Measurements from ENCODE around the gene TBC1D2B.

TBC1D2B gene

GRCh38 chr15:78057803-78058202, 19.7 kb downstream of the TBC1D2B start:
- Histone ChIP-seq H3F3A (ENCODE audit: insufficient read depth) (no peaks in the 10 kb centered on the region), H3K9me2 (replicated peaks; ENCODE audit: insufficient read depth, low read length) (no peaks in the 10 kb centered on the region), H3K9ac (ENCODE audit: low read length) (no peak overlapping the region), H3K27ac (ENCODE audit: low read depth, low read length) (no peak overlapping the region), H3K27me3 (ENCODE audit: low read length) (no peaks in the 10 kb centered on the region), H3K36me3 (ENCODE audit: low read length) (no peaks in the 10 kb centered on the region), H4K20me1 (ENCODE audit: low read depth, low read length) (no peaks in the 10 kb centered on the region; the same call in 1 of the 2 replicates), H3K79me2 (ENCODE audit: insufficient read depth, low read length) (peaks cover 7% of the 10 kb centered on the region; the same call in 1 of the 2 replicates), H3K9me3 (ENCODE audit: insufficient read depth, low read length) (no peaks in the 10 kb centered on the region), H3K4me3 (ENCODE audit: insufficient read depth, low read length, poor library complexity, severe bottlenecking) (no peak overlapping the region), H2AFZ (ENCODE audit: low read depth, low read length, severe bottlenecking) (no peak overlapping the region), H3K4me2 (ENCODE audit: low read depth, low read length, poor library complexity, severe bottlenecking) (no peak overlapping the region)
- TF ChIP-seq CTCF (IDR thresholded peaks at IDR 0.05; ENCODE audit: insufficient read depth, low read length, poor library complexity, severe bottlenecking) (no peak), EZH2phosphoT487 (conservative IDR thresholded peaks at IDR 0.05; ENCODE audit: low read length) (no peak)

GRCh38 chr15:78056714-78057269, 20.7 kb downstream of the TBC1D2B start:
- H3K27ac ChIP-seq (ENCODE audit: low read depth, low read length), result peak overlapping the region; percentile 17
- no peaks in the 10 kb centered on the region for H3K9me3 ChIP-seq (ENCODE audit: insufficient read depth, low read length)
- no peaks in the 10 kb centered on the region for H3K27me3 ChIP-seq (ENCODE audit: low read length)
- no peaks in the 10 kb centered on the region; the same call in 1 of the 2 replicates for H4K20me1 ChIP-seq (ENCODE audit: low read depth, low read length)
- no peak overlapping the region for H3K9ac ChIP-seq (ENCODE audit: low read length)
- H3K79me2 ChIP-seq (ENCODE audit: insufficient read depth, low read length), result peaks cover 7% of the 10 kb centered on the region; the same call in 1 of the 2 replicates
- no peak for TF ChIP-seq EZH2phosphoT487 (conservative IDR thresholded peaks at IDR 0.05; ENCODE audit: low read length)
- TF ChIP-seq CTCF (IDR thresholded peaks at IDR 0.05; ENCODE audit: insufficient read depth, low read length, poor library complexity, severe bottlenecking), result no peak
- H3K4me2 ChIP-seq (ENCODE audit: low read depth, low read length, poor library complexity, severe bottlenecking), result peak overlapping the region; percentile 28
- no peaks in the 10 kb centered on the region for H3K9me2 ChIP-seq (replicated peaks; ENCODE audit: insufficient read depth, low read length)
- no peaks in the 10 kb centered on the region for H3K36me3 ChIP-seq (ENCODE audit: low read length)
- H2AFZ ChIP-seq (ENCODE audit: low read depth, low read length, severe bottlenecking), result no peak overlapping the region
- no peak overlapping the region for H3K4me3 ChIP-seq (ENCODE audit: insufficient read depth, low read length, poor library complexity, severe bottlenecking)
- no peaks in the 10 kb centered on the region for H3F3A ChIP-seq (ENCODE audit: insufficient read depth)

- TF ChIP-seq EZH2phosphoT487 (conservative IDR thresholded peaks at IDR 0.05; ENCODE audit: low read length) (no peak), CTCF (IDR thresholded peaks at IDR 0.05; ENCODE audit: insufficient read depth, low read length, poor library complexity, severe bottlenecking) (no peak)
- Histone ChIP-seq H2AFZ (ENCODE audit: low read depth, low read length, severe bottlenecking) (no peak overlapping the region), H4K20me1 (ENCODE audit: low read depth, low read length) (no peaks in the 10 kb centered on the region; the same call in 1 of the 2 replicates), H3K27me3 (ENCODE audit: low read length) (no peaks in the 10 kb centered on the region), H3F3A (ENCODE audit: insufficient read depth) (no peaks in the 10 kb centered on the region), H3K27ac (ENCODE audit: low read depth, low read length) (peak overlapping the region; percentile 17; the same call in 1 of the 2 replicates), H3K9me2 (replicated peaks; ENCODE audit: insufficient read depth, low read length) (no peaks in the 10 kb centered on the region), H3K36me3 (ENCODE audit: low read length) (no peaks in the 10 kb centered on the region), H3K9me3 (ENCODE audit: insufficient read depth, low read length) (no peaks in the 10 kb centered on the region), H3K79me2 (ENCODE audit: insufficient read depth, low read length) (peaks cover 7% of the 10 kb centered on the region; the same call in 1 of the 2 replicates), H3K9ac (ENCODE audit: low read length) (no peak overlapping the region), H3K4me2 (ENCODE audit: low read depth, low read length, poor library complexity, severe bottlenecking) (no peak overlapping the region), H3K4me3 (ENCODE audit: insufficient read depth, low read length, poor library complexity, severe bottlenecking) (no peak overlapping the region)
Observed at GRCh38 chr15:78055919-78056713, 21.4 kb downstream of the TBC1D2B start.

Measured in SU-DHL-6 (cell line).